Measurements from ENCODE around the gene OLFM1.

OLFM1 gene

GRCh38 chr9:135046739-135047350 lies 40.6 kb upstream of the OLFM1 start:
- peaks cover 28% of the 10 kb centered on the region for H3K27me3 ChIP-seq (ENCODE audit: insufficient read depth, poor library complexity, severe bottlenecking)
- H3K4me3 ChIP-seq (ENCODE audit: severe bottlenecking): no peak overlapping the region
- DNase-seq (ENCODE audit: low spot score) (no peak), ATAC-seq (ENCODE audit: low read depth) (no peak)
- H3K4me1 ChIP-seq (ENCODE audit: insufficient read depth, poor library complexity, severe bottlenecking): no peaks in the 10 kb centered on the region
- TF ChIP-seq CTCF (IDR thresholded peaks at IDR 0.05; ENCODE audit: poor library complexity, severe bottlenecking): no peak
- no peak overlapping the region for H3K27ac ChIP-seq (ENCODE audit: poor library complexity, severe bottlenecking)
- H3K9me3 ChIP-seq (ENCODE audit: severe bottlenecking): no peaks in the 10 kb centered on the region
- H3K36me3 ChIP-seq (ENCODE audit: low read depth): no peaks in the 10 kb centered on the region

DNA sequence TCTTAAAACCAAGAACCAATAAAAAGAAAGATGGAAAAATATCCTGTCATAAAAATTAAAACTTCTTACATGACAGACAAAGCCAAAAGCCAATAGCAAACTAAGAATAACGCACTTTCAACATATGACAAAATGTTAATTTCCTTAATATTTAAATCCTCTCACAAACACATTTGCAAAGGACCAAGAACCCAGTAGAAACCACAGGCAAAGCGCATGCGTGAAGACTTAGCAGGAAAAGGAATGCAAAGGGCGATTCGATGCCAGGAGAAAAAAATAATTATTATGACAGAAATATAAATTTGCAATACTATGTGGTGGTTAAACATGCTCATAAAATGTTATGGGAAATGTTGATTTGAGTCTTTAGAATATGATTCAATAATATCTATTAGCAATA lies 39.9 kb upstream of the OLFM1 start:
- peaks cover 27% of the 10 kb centered on the region for H3K27me3 ChIP-seq (ENCODE audit: insufficient read depth, poor library complexity, severe bottlenecking)
- H3K36me3 ChIP-seq (ENCODE audit: low read depth): no peaks in the 10 kb centered on the region
- ATAC-seq (ENCODE audit: low read depth) (no peak), DNase-seq (ENCODE audit: low spot score) (no peak)
- H3K4me1 ChIP-seq (ENCODE audit: insufficient read depth, poor library complexity, severe bottlenecking): no peaks in the 10 kb centered on the region
- H3K4me3 ChIP-seq (ENCODE audit: severe bottlenecking): no peak overlapping the region
- H3K27ac ChIP-seq (ENCODE audit: poor library complexity, severe bottlenecking): no peak overlapping the region
- TF ChIP-seq CTCF (IDR thresholded peaks at IDR 0.05; ENCODE audit: poor library complexity, severe bottlenecking): no peak
- no peaks in the 10 kb centered on the region for H3K9me3 ChIP-seq (ENCODE audit: severe bottlenecking)

GRCh38 chr9:135048046-135048757 lies 39.3 kb upstream of the OLFM1 start:
- no peak for ATAC-seq (ENCODE audit: low read depth)
- Histone ChIP-seq H3K9me3 (ENCODE audit: severe bottlenecking) (no peaks in the 10 kb centered on the region), H3K4me3 (ENCODE audit: severe bottlenecking) (no peak overlapping the region), H3K27me3 (ENCODE audit: insufficient read depth, poor library complexity, severe bottlenecking) (peaks cover 26% of the 10 kb centered on the region), H3K27ac (ENCODE audit: poor library complexity, severe bottlenecking) (no peak overlapping the region), H3K4me1 (ENCODE audit: insufficient read depth, poor library complexity, severe bottlenecking) (no peaks in the 10 kb centered on the region), H3K36me3 (ENCODE audit: low read depth) (no peaks in the 10 kb centered on the region)
- no peak for DNase-seq (ENCODE audit: low spot score)
- no peak for TF ChIP-seq CTCF (IDR thresholded peaks at IDR 0.05; ENCODE audit: poor library complexity, severe bottlenecking)

- TF ChIP-seq CTCF (IDR thresholded peaks at IDR 0.05; ENCODE audit: poor library complexity, severe bottlenecking): no peak
- Histone ChIP-seq H3K36me3 (ENCODE audit: low read depth) (no peaks in the 10 kb centered on the region), H3K4me1 (ENCODE audit: insufficient read depth, poor library complexity, severe bottlenecking) (no peaks in the 10 kb centered on the region), H3K27me3 (ENCODE audit: insufficient read depth, poor library complexity, severe bottlenecking) (peaks cover 24% of the 10 kb centered on the region), H3K4me3 (ENCODE audit: severe bottlenecking) (no peak overlapping the region), H3K27ac (ENCODE audit: poor library complexity, severe bottlenecking) (no peak overlapping the region), H3K9me3 (ENCODE audit: severe bottlenecking) (no peaks in the 10 kb centered on the region)
- no peak for ATAC-seq (ENCODE audit: low read depth)
- DNase-seq (ENCODE audit: low spot score): no peak
Measured at GRCh38 chr9:135048758-135049444, 38.6 kb upstream of the OLFM1 start.

Data from RWPE2 (cell line).